Loucy (cell line): ENCODE results near the gene SAG.
"Not testable (repeated sequence)": the region's sequence is repeated elsewhere in the genome, so short reads cannot be mapped to it uniquely, and the experiment has no call there.

Experiments
- H2AFZ ChIP-seq: fragments of 200-600 bp; sonication (generic); 2 replicates; pipeline ENCODE4 v1.6.0; 2016; ENCODE audit warnings: antibody characterized with exemption, mild to moderate bottlenecking, low read length, moderate library complexity
- H3F3A ChIP-seq: fragments of 200-600 bp; 2 replicates; pipeline ENCODE4 v1.6.0; 2016; ENCODE audit warnings: antibody characterized with exemption, low read depth, mild to moderate bottlenecking
- H3K27me3 ChIP-seq: fragments of 200-600 bp; sonication (generic); 2 replicates; pipeline ENCODE4 v1.6.1; 2014; ENCODE audit warnings: low read length, mild to moderate bottlenecking; ENCODE audit not compliant: insufficient read depth, poor library complexity, severe bottlenecking
- H3K36me3 ChIP-seq: fragments of 200-600 bp; sonication (generic); 2 replicates; pipeline ENCODE4 v1.6.1; 2016; ENCODE audit warnings: low read length; ENCODE audit not compliant: insufficient read depth
- H3K4me1 ChIP-seq: fragments of 200-600 bp; sonication (generic); 2 replicates; pipeline ENCODE4 v1.5.1; 2014; ENCODE audit warnings: low read length, mild to moderate bottlenecking; ENCODE audit not compliant: insufficient read depth, poor library complexity, severe bottlenecking
- H3K4me2 ChIP-seq: fragments of 200-600 bp; sonication (generic); 2 replicates; pipeline ENCODE4 v1.6.0; 2014; ENCODE audit warnings: antibody characterized with exemption, low read length, low read depth, mild to moderate bottlenecking; ENCODE audit not compliant: poor library complexity, severe bottlenecking
- H3K4me3 ChIP-seq: fragments of 200-600 bp; sonication (generic); 2 replicates; pipeline ENCODE4 v1.5.1; 2014; ENCODE audit warnings: low read length, mild to moderate bottlenecking, mixed read lengths; ENCODE audit not compliant: poor library complexity, severe bottlenecking
- H3K79me2 ChIP-seq: fragments of 200-600 bp; sonication (generic); 2 replicates; pipeline ENCODE4 v1.6.1; 2014; ENCODE audit warnings: low read length; ENCODE audit not compliant: insufficient read depth
- H3K9ac ChIP-seq: fragments of 200-600 bp; sonication (generic); 2 replicates; pipeline ENCODE4 v1.6.0; 2014; ENCODE audit warnings: mild to moderate bottlenecking, low read depth, low read length, moderate library complexity; ENCODE audit not compliant: poor library complexity, severe bottlenecking
- H3K9me2 ChIP-seq: fragments of 200-600 bp; sonication (generic); replicated peaks from 2 replicates; pipeline ENCODE4 v1.6.1; 2016; ENCODE audit warnings: low read depth, low read length, mixed read lengths
- H3K9me3 ChIP-seq: fragments of 200-600 bp; sonication (generic); 2 replicates; pipeline ENCODE4 v1.6.1; 2014; ENCODE audit warnings: mild to moderate bottlenecking, antibody characterized with exemption, low read length, low read depth; ENCODE audit not compliant: insufficient read depth
- H4K20me1 ChIP-seq: fragments of 200-600 bp; sonication (generic); 2 replicates; pipeline ENCODE4 v1.6.0; 2014; ENCODE audit warnings: antibody characterized with exemption, low read length, mild to moderate bottlenecking; ENCODE audit not compliant: insufficient read depth, poor library complexity, severe bottlenecking
- CTCF ChIP-seq: fragments of 200-600 bp; sonication (generic); conservative IDR thresholded peaks from 2 replicates; pipeline ENCODE4 v1.5.1; 2014; ENCODE audit warnings: mild to moderate bottlenecking, antibody characterized with exemption, low read length
- EZH2phosphoT487 ChIP-seq: fragments of 200-600 bp; IDR thresholded peaks from 2 replicates; pipeline ENCODE4 v1.6.1; 2018; ENCODE audit warnings: antibody characterized with exemption, mild to moderate bottlenecking, moderate library complexity, borderline replicate concordance

Gene SAG

GRCh38 chr2:233371641-233372040 lies 64.0 kb downstream of the SAG start:
- no peak for TF ChIP-seq EZH2phosphoT487
- no peak for TF ChIP-seq CTCF

GRCh38 chr2:233372855-233373254 lies 65.2 kb downstream of the SAG start:
- Histone ChIP-seq H3K9ac (no peak overlapping the region), H3K4me3 (no peak overlapping the region), H3K4me1 (peaks cover 6% of the 10 kb centered on the region), H3K9me3 (no peaks in the 10 kb centered on the region), H2AFZ (no peak overlapping the region), H3K4me2 (no peak overlapping the region), H3K36me3 (peaks cover 12% of the 10 kb centered on the region; the same call in 1 of the 2 replicates), H3F3A (no peaks in the 10 kb centered on the region), H3K9me2 (no peaks in the 10 kb centered on the region), H3K27me3 (no peaks in the 10 kb centered on the region), H3K79me2 (peaks cover 47% of the 10 kb centered on the region), H4K20me1 (no peaks in the 10 kb centered on the region)
- TF ChIP-seq CTCF (no peak), EZH2phosphoT487 (no peak)

More at GRCh38 chr2:233371641-233372040, 64.0 kb downstream of the SAG start:
- Histone ChIP-seq H3K79me2 (peaks cover 48% of the 10 kb centered on the region), H3K9ac (no peak overlapping the region), H3K4me1 (peaks cover 6% of the 10 kb centered on the region), H3K4me2 (no peak overlapping the region), H3K9me2 (no peaks in the 10 kb centered on the region), H3K36me3 (peaks cover 12% of the 10 kb centered on the region; the same call in 1 of the 2 replicates), H3K27me3 (no peaks in the 10 kb centered on the region), H4K20me1 (no peaks in the 10 kb centered on the region), H3K4me3 (no peak overlapping the region), H2AFZ (no peak overlapping the region), H3K9me3 (no peaks in the 10 kb centered on the region), H3F3A (no peaks in the 10 kb centered on the region)

GRCh38 chr2:233373316-233373715 lies 65.7 kb downstream of the SAG start:
- Histone ChIP-seq H3K9me2 (no peaks in the 10 kb centered on the region), H4K20me1 (no peaks in the 10 kb centered on the region), H3K4me3 (no peak overlapping the region), H3K27me3 (no peaks in the 10 kb centered on the region), H3K36me3 (peaks cover 12% of the 10 kb centered on the region; the same call in 1 of the 2 replicates), H3K9ac (no peak overlapping the region), H3K4me2 (no peak overlapping the region), H3K4me1 (peaks cover 6% of the 10 kb centered on the region), H2AFZ (no peak overlapping the region), H3K9me3 (no peaks in the 10 kb centered on the region), H3F3A (no peaks in the 10 kb centered on the region), H3K79me2 (peaks cover 43% of the 10 kb centered on the region)
- TF ChIP-seq CTCF (no peak), EZH2phosphoT487 (no peak)

- not testable (repeated sequence) for H3K9me3 ChIP-seq, H3K9me2 ChIP-seq, H3K4me3 ChIP-seq, H3K9ac ChIP-seq, H3K4me2 ChIP-seq, H4K20me1 ChIP-seq, H2AFZ ChIP-seq, H3K4me1 ChIP-seq, H3K27me3 ChIP-seq, H3F3A ChIP-seq
- peaks cover 12% of the 10 kb centered on the region; the same call in 1 of the 2 replicates for H3K36me3 ChIP-seq
- H3K79me2 ChIP-seq: peaks cover 39% of the 10 kb centered on the region
These were observed 67.2 kb downstream of the SAG start for GRCh38 chr2:233374776-233375175.
